ENCODE data around the gene GAS7.

Gene GAS7

GRCh38 chr17:10200645-10201044 is 2.2 kb upstream of the GAS7 start:
- DNase-seq (ENCODE audit: low spot score) = no peak

- no peak for DNase-seq (ENCODE audit: low spot score)
Observed at GRCh38 chr17:10200016-10200415, 1.6 kb upstream of the GAS7 start.

GRCh38 chr17:10197721-10198508 is 491 bp downstream of the GAS7 start:
- no peak for DNase-seq (ENCODE audit: low spot score)

- no peak for DNase-seq (ENCODE audit: low spot score)
Observed at GRCh38 chr17:10197362-10197720, 1.1 kb downstream of the GAS7 start.

GRCh38 chr17:10196941-10197340 is 1.5 kb downstream of the GAS7 start:
- no peak for DNase-seq (ENCODE audit: low spot score)

GRCh38 chr17:10196384-10196895 is 2.0 kb downstream of the GAS7 start:
- DNase-seq (ENCODE audit: low spot score) = no peak

GRCh38 chr17:10195090-10195805 is 3.2 kb downstream of the GAS7 start:
- DNase-seq (ENCODE audit: low spot score) = no peak

GRCh38 chr17:10193632-10194031 is 4.8 kb downstream of the GAS7 start:
- DNase-seq (ENCODE audit: low spot score) = no peak

- DNase-seq (ENCODE audit: low spot score) = no peak
Observed at GRCh38 chr17:10192972-10193371, 5.4 kb downstream of the GAS7 start.

- no peak for DNase-seq (ENCODE audit: low spot score)
Observed at GRCh38 chr17:10192461-10192860, 5.9 kb downstream of the GAS7 start.

- no peak for DNase-seq (ENCODE audit: low spot score)
Observed at GRCh38 chr17:10187456-10187855, 10.9 kb downstream of the GAS7 start.

GRCh38 chr17:10186771-10187410 is 11.5 kb downstream of the GAS7 start:
- no peak for DNase-seq (ENCODE audit: low spot score)

- DNase-seq (ENCODE audit: low spot score) = no peak
Observed at GRCh38 chr17:10183931-10184930, 14.2 kb downstream of the GAS7 start.

GRCh38 chr17:10182785-10183184 is 15.6 kb downstream of the GAS7 start:
- no peak for DNase-seq (ENCODE audit: low spot score)

GRCh38 chr17:10178506-10178991 is 19.9 kb downstream of the GAS7 start:
- DNase-seq (ENCODE audit: low spot score) = no peak

- no peak for DNase-seq (ENCODE audit: low spot score)
Observed at GRCh38 chr17:10177913-10178505, 20.4 kb downstream of the GAS7 start.

- no peak for DNase-seq (ENCODE audit: low spot score)
Observed at GRCh38 chr17:10177131-10177912, 21.1 kb downstream of the GAS7 start.

GRCh38 chr17:10173913-10174312 is 24.5 kb downstream of the GAS7 start:
- DNase-seq (ENCODE audit: low spot score) = no peak

- no peak for DNase-seq (ENCODE audit: low spot score)
Observed at GRCh38 chr17:10172778-10173177, 25.6 kb downstream of the GAS7 start.

- DNase-seq (ENCODE audit: low spot score) = no peak
Observed at GRCh38 chr17:10172241-10172741, 26.1 kb downstream of the GAS7 start.
